Measurements from ENCODE around the gene MYO1F.
"Not testable (repeated sequence)": the region's sequence is repeated elsewhere in the genome, so short reads cannot be mapped to it uniquely, and the experiment has no call there.

DNA sequence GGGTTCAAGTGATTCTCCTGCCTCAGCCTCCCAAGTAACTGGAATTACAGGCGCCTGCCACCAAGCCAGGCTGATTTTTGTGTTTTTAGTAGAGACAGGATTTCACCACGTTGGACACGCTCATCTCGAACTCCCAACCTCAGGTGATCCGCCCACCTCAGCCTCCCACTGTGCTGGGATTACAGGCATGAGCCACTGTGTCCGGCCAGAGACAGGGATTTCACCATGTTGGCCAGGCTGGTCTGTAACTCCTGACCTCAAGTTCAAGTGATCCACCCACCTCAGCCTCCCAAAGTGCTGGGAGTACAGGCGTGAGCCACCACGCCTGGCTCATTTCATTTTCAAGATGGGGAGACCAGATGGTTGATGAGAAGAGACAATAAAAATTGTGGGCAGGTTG is 12.4 kb downstream of the MYO1F start:
- not testable (repeated sequence) for TF ChIP-seq POLR2A (IDR thresholded peaks at IDR 0.05; ENCODE audit: low read length)
- TF ChIP-seq, protein P1, sequence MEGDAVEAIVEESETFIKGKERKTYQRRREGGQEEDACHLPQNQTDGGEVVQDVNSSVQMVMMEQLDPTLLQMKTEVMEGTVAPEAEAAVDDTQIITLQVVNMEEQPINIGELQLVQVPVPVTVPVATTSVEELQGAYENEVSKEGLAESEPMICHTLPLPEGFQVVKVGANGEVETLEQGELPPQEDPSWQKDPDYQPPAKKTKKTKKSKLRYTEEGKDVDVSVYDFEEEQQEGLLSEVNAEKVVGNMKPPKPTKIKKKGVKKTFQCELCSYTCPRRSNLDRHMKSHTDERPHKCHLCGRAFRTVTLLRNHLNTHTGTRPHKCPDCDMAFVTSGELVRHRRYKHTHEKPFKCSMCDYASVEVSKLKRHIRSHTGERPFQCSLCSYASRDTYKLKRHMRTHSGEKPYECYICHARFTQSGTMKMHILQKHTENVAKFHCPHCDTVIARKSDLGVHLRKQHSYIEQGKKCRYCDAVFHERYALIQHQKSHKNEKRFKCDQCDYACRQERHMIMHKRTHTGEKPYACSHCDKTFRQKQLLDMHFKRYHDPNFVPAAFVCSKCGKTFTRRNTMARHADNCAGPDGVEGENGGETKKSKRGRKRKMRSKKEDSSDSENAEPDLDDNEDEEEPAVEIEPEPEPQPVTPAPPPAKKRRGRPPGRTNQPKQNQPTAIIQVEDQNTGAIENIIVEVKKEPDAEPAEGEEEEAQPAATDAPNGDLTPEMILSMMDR (IDR thresholded peaks at IDR 0.05) = not testable (repeated sequence)

Measured in A549 (cell line).